ENCODE data around the gene IFNAR2. TPM values are rescaled to one million over a fixed set of nuclear protein-coding genes. Genes with fewer than 3 reads are reported as not detected.

The IFNAR2 gene
- total and polyA plus RNA-seq, 10 donors, result 20.4 to 124 (median 83.0) TPM

GRCh38 chr21:33267250-33267649, 37.5 kb downstream of the IFNAR2 start:
- WGBS, 5 donors, result 69 to 78% (median 73%) methylated on average over 7 of the region's 7 CpGs

DNA sequence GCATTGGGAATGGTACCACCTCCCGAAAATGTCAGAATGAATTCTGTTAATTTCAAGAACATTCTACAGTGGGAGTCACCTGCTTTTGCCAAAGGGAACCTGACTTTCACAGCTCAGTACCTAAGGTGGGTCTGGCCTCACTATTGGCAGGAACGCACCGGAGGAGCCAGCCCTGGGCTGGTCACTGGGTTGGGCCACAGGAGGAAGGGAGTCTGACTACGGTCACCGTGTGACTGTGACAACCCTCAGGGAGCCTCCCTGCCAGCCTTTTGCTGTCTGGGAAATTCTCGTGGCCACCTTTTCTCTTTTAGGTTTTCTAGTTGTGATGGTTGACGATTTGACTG, 38.6 kb downstream of the IFNAR2 start:
- peak in 1 of 3 donors; percentile 26 for TF ChIP-seq POLR2AphosphoS5 (IDR thresholded peaks at IDR 0.05)
- no peak for TF ChIP-seq POLR2A (IDR thresholded peaks at IDR 0.05)
- TF ChIP-seq, protein P1, sequence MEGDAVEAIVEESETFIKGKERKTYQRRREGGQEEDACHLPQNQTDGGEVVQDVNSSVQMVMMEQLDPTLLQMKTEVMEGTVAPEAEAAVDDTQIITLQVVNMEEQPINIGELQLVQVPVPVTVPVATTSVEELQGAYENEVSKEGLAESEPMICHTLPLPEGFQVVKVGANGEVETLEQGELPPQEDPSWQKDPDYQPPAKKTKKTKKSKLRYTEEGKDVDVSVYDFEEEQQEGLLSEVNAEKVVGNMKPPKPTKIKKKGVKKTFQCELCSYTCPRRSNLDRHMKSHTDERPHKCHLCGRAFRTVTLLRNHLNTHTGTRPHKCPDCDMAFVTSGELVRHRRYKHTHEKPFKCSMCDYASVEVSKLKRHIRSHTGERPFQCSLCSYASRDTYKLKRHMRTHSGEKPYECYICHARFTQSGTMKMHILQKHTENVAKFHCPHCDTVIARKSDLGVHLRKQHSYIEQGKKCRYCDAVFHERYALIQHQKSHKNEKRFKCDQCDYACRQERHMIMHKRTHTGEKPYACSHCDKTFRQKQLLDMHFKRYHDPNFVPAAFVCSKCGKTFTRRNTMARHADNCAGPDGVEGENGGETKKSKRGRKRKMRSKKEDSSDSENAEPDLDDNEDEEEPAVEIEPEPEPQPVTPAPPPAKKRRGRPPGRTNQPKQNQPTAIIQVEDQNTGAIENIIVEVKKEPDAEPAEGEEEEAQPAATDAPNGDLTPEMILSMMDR (IDR thresholded peaks at IDR 0.05 in 8 of 11, conservative IDR thresholded peaks at IDR 0.05 in 3 of 11), result no peak
- peak overlapping the region; percentile 15 to 97 (median 94) for H3K27ac ChIP-seq
- H3K4me1 ChIP-seq, result peaks cover 23 to 95% (median 61%) of the 10 kb centered on the region in 6 donors
- no peaks in the 10 kb centered on the region for H3K9me3 ChIP-seq
- H3K27me3 ChIP-seq (replicated peaks in 1 of 7), result no peaks in the 10 kb centered on the region
- 70 to 82% (median 75%) methylated on average over 7 of the region's 7 CpGs for WGBS, 5 donors
- intact Hi-C loops (cut with DNase I; ENCODE audit: low total_unique reads), result no loop called here
- DNase-seq, result no peak
- H3K36me3 ChIP-seq, result peaks cover 0 to 73% (median 32%) of the 10 kb centered on the region in 6 donors
- H3K4me3 ChIP-seq, result peak overlapping the region in 1 of 8 donors; percentile 95

More at GRCh38 chr21:33267250-33267649, 37.5 kb downstream of the IFNAR2 start:
- Histone ChIP-seq H3K27me3 (replicated peaks in 1 of 7) (no peaks in the 10 kb centered on the region), H3K4me3 (peak overlapping the region in 7 of 8 donors; percentile 63 to 95 (median 80)), H3K27ac (peak overlapping the region; percentile 92 to 97 (median 95)), H3K4me1 (peaks cover 24 to 96% (median 63%) of the 10 kb centered on the region in 6 donors), H3K9me3 (no peaks in the 10 kb centered on the region), H3K36me3 (peaks cover 0 to 73% (median 34%) of the 10 kb centered on the region in 6 donors)
- no peak for DNase-seq
- TF ChIP-seq POLR2A (IDR thresholded peaks at IDR 0.05), result no peak
- TF ChIP-seq, protein P1 (IDR thresholded peaks at IDR 0.05 in 8 of 11, conservative IDR thresholded peaks at IDR 0.05 in 3 of 11), result no peak
- TF ChIP-seq POLR2AphosphoS5 (IDR thresholded peaks at IDR 0.05), result no peak
- intact Hi-C loops (cut with DNase I; ENCODE audit: low total_unique reads), result no loop called here

GRCh38 chr21:33268737-33269441, 39.2 kb downstream of the IFNAR2 start:
- peak overlapping the region; percentile 15 to 97 (median 94) for H3K27ac ChIP-seq
- TF ChIP-seq, protein P1 (IDR thresholded peaks at IDR 0.05 in 8 of 11, conservative IDR thresholded peaks at IDR 0.05 in 3 of 11), result peak in 1 of 11 experiments; percentile 5
- TF ChIP-seq POLR2AphosphoS5 (IDR thresholded peaks at IDR 0.05), result peak in 2 of 3 donors; percentile 71 to 76
- TF ChIP-seq POLR2A (IDR thresholded peaks at IDR 0.05), result no peak
- peaks cover 23 to 90% (median 60%) of the 10 kb centered on the region in 6 donors for H3K4me1 ChIP-seq
- intact Hi-C loops (cut with DNase I; ENCODE audit: low total_unique reads), result no loop called here
- H3K36me3 ChIP-seq, result peaks cover 0 to 73% (median 32%) of the 10 kb centered on the region in 6 donors
- DNase-seq, result no peak
- no peaks in the 10 kb centered on the region for H3K27me3 ChIP-seq (replicated peaks in 1 of 7)
- 59 to 66% (median 61%) methylated on average over 12 of the region's 12 CpGs for WGBS, 5 donors
- peak overlapping the region in 1 of 8 donors; percentile 95 for H3K4me3 ChIP-seq
- no peaks in the 10 kb centered on the region for H3K9me3 ChIP-seq

DNA sequence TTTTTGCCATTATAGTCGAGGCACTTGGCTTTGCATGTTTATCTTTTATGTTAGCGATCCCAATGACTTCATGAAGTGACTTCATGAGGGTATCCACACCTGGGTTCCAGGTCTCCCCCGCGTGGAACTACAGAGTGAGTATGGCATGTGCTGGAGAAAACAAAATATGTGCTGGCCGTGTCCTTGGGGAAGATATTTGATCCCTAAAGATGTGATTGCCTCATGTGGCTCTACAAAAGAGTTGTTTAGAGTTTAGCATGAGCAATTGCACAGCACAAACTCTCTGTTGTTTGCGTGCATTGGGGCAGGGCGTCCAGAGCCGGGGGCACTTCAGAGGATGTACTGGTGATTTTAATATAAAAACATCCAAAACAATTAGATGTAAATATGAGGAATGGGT, 41.2 kb downstream of the IFNAR2 start:
- Histone ChIP-seq H3K4me1 (peaks cover 16 to 69% (median 45%) of the 10 kb centered on the region in 6 donors), H3K9me3 (no peaks in the 10 kb centered on the region), H3K27ac (peak overlapping the region in 3 of 8 donors; percentile 21 to 45 (median 38)), H3K36me3 (peaks cover 0 to 83% (median 38%) of the 10 kb centered on the region in 6 donors), H3K4me3 (no peak overlapping the region), H3K27me3 (replicated peaks in 1 of 7) (no peaks in the 10 kb centered on the region)
- intact Hi-C loops (cut with DNase I; ENCODE audit: low total_unique reads), result no loop called here
- 96 to 97% (median 96%) methylated on average over 8 of the region's 8 CpGs for WGBS, 5 donors
- no peak for DNase-seq
- no peak for TF ChIP-seq POLR2AphosphoS5 (IDR thresholded peaks at IDR 0.05)
- no peak for TF ChIP-seq POLR2A (IDR thresholded peaks at IDR 0.05)
- TF ChIP-seq, protein P1 (IDR thresholded peaks at IDR 0.05 in 8 of 11, conservative IDR thresholded peaks at IDR 0.05 in 3 of 11), result no peak

All from spleen (tissue), 11 donors.